22Rv1 (cell line): ENCODE measurements around the gene TANK.

Source experiments
- CTCF ChIP-seq: fragments of 450-650 bp; IDR thresholded peaks from 2 replicates; pipeline ENCODE4 v1.5.1; 2017; ENCODE audit warnings: mild to moderate bottlenecking
- ZFX ChIP-seq: fragments of 450-650 bp; IDR thresholded peaks from 2 replicates; pipeline ENCODE4 v1.6.1; 2017; ENCODE audit warnings: antibody characterized with exemption, borderline replicate concordance

GRCh38 chr2:161204846-161205245, 44.6 kb downstream of the TANK start:
- TF ChIP-seq CTCF (no peak), ZFX (no peak)
